ENCODE results near the gene RASA2. TPM values are rescaled to one million over a fixed set of nuclear protein-coding genes. Genes with fewer than 3 reads are reported as not detected.

The RASA2 gene
- total RNA-seq, 2 donors from 2014 or later = 7.8 to 13.5 TPM

DNA sequence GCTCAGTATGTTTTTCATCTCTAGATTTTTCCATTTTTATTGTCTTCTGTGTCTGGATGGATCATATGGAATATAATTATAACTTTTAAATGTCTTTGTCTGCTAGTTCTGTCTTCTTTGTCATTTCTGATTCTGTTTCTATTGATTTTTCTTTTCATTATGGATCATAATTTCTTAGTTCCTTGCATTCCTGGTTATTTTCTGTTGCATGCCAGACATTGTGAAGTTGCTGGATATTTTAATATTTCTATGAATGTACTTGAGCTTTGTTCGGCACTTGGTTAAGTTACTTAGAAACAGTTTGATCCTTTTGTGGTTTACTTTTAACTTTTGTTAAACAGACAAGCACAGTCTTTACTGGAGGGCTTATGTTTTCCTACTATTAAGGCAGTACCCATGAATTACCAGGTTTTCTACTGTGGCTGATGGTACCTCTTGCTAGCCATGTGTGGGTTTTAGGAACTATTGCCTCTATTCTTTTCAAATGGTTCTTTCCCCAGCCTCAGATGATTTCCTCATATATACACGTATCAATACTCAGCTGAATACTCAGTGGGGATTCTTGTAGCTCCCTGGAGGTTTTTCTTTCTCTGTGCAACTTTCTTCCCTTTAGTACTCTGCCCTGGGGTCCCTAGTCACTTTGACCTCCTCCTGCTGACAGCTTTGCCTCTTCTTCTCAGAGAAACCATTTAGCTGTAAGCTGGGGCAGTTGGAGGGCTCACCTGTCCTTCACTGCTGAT lies 64.3 kb downstream of the RASA2 start:
- no peak for DNase-seq (ENCODE audit: low spot score)
- TF ChIP-seq POLR2AphosphoS5 (IDR thresholded peaks at IDR 0.05) (no peak), POLR2A (IDR thresholded peaks at IDR 0.05) (no peak)
- TF ChIP-seq, protein P1, sequence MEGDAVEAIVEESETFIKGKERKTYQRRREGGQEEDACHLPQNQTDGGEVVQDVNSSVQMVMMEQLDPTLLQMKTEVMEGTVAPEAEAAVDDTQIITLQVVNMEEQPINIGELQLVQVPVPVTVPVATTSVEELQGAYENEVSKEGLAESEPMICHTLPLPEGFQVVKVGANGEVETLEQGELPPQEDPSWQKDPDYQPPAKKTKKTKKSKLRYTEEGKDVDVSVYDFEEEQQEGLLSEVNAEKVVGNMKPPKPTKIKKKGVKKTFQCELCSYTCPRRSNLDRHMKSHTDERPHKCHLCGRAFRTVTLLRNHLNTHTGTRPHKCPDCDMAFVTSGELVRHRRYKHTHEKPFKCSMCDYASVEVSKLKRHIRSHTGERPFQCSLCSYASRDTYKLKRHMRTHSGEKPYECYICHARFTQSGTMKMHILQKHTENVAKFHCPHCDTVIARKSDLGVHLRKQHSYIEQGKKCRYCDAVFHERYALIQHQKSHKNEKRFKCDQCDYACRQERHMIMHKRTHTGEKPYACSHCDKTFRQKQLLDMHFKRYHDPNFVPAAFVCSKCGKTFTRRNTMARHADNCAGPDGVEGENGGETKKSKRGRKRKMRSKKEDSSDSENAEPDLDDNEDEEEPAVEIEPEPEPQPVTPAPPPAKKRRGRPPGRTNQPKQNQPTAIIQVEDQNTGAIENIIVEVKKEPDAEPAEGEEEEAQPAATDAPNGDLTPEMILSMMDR (IDR thresholded peaks at IDR 0.05) = no peak
- intact Hi-C loops (cut with DNase I) = no loop called here
- Histone ChIP-seq H3K27me3 (replicated peaks; ENCODE audit: insufficient read depth) (no peaks in the 10 kb centered on the region), H3K36me3 (no peaks in the 10 kb centered on the region), H3K4me1 (replicated peaks) (no peaks in the 10 kb centered on the region), H3K9me3 (no peaks in the 10 kb centered on the region), H3K27ac (no peak overlapping the region), H3K4me3 (no peak overlapping the region)
- 84% methylated on average over 2 of the region's 2 CpGs for WGBS

DNA sequence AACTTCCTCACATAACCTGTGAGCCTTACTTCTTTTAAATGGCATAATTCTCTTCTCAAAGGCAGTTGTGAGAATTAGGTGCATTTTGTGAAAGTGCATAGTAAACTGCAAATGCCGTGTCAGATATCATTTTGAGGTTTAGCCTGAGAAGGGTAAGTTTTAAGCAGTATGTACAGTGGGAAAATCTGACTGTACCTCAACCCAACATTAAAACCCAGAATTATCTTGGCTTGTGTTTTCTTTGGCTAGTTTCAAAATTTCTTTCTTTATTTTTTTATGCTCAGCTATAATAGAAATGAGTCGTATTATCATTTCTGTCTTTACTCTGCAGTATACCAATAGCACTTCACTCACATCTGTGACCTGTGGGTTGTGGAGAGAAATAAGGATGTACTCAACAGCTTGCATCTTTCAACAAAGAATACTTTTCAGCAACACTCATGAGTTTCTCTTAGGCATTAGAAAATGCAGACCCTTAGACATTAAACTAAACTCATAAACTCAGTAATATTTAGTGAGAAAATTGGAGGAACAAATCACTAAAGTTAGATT lies 65.7 kb downstream of the RASA2 start:
- Histone ChIP-seq H3K36me3 (no peaks in the 10 kb centered on the region), H3K27me3 (replicated peaks; ENCODE audit: insufficient read depth) (no peaks in the 10 kb centered on the region), H3K4me1 (replicated peaks) (no peaks in the 10 kb centered on the region), H3K27ac (no peak overlapping the region), H3K4me3 (no peak overlapping the region), H3K9me3 (no peaks in the 10 kb centered on the region)
- intact Hi-C loops (cut with DNase I) = no loop called here
- DNase-seq (ENCODE audit: low spot score) = no peak
- WGBS = 48% methylated on average over 2 of the region's 2 CpGs
- TF ChIP-seq POLR2A (IDR thresholded peaks at IDR 0.05) (no peak), POLR2AphosphoS5 (IDR thresholded peaks at IDR 0.05) (no peak)
- TF ChIP-seq, protein P1 (IDR thresholded peaks at IDR 0.05) = no peak

DNA sequence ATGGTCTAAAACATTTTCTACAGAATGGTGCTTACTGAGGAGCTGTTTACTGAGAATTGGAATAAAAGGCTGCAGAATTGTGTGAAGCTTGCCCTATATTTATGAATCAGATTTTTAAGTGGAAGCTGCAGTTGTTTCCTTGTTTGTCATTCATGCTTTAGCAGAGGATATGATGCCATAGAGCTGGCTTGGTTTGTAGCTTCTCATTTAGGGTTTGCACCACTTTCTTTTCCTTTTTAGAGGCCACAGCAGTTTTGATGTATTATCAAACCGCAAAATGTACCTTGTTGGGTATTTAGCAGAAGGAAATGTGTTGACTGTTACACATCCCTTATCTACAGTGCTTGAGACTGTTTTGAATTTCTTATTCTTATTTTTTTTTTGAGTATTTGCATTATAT lies 66.2 kb downstream of the RASA2 start:
- no peaks in the 10 kb centered on the region for H3K9me3 ChIP-seq
- H3K27me3 ChIP-seq (replicated peaks; ENCODE audit: insufficient read depth) = no peaks in the 10 kb centered on the region
- no peak for DNase-seq (ENCODE audit: low spot score)
- intact Hi-C loops (cut with DNase I) = no loop called here
- 74% methylated on average over 1 of the region's 1 CpG for WGBS
- TF ChIP-seq POLR2A (IDR thresholded peaks at IDR 0.05) = no peak
- TF ChIP-seq, protein P1 (IDR thresholded peaks at IDR 0.05) = no peak
- peak; percentile 15 for TF ChIP-seq POLR2AphosphoS5 (IDR thresholded peaks at IDR 0.05)
- H3K4me1 ChIP-seq (replicated peaks) = no peaks in the 10 kb centered on the region
- no peaks in the 10 kb centered on the region for H3K36me3 ChIP-seq
- H3K27ac ChIP-seq = no peak overlapping the region
- H3K4me3 ChIP-seq = no peak overlapping the region

DNA sequence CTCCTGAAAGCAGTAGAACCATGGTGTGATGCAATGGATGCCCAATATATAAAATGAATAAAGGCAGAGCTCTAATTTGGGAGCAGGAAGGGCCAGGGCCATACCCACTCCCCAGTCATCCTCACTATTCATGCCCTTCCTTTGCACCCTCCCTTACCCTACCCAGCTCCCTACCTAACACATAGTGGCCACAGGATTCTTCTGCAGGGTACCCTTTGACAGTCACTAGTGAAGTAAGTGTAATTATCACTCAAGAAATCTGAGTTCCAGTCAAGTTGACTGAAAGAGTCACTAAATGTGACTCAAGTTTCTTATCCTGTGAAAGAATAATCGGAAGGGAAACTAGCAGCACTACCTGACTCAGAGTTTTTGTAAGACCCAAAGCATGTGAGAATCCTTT lies 69.2 kb downstream of the RASA2 start:
- Histone ChIP-seq H3K36me3 (no peaks in the 10 kb centered on the region), H3K27ac (no peak overlapping the region), H3K9me3 (no peaks in the 10 kb centered on the region), H3K4me1 (replicated peaks) (no peaks in the 10 kb centered on the region), H3K27me3 (replicated peaks; ENCODE audit: insufficient read depth) (no peaks in the 10 kb centered on the region), H3K4me3 (no peak overlapping the region)
- TF ChIP-seq POLR2A (IDR thresholded peaks at IDR 0.05) (no peak), POLR2AphosphoS5 (IDR thresholded peaks at IDR 0.05) (no peak)
- TF ChIP-seq, protein P1 (IDR thresholded peaks at IDR 0.05) = no peak
- no peak for DNase-seq (ENCODE audit: low spot score)
- intact Hi-C loops (cut with DNase I) = loop anchor here (5.0 kb wide), 1 partner anchor 244 kb away; no protein-coding TSS in a partner anchor
- 67% methylated on average over 1 of the region's 1 CpG for WGBS

Measured in prostate gland (tissue), 2 donors.